GM12892 (cell line): Measurements from ENCODE around the gene MRPL33.

Source experiments
- POLR2A ChIP-seq: IDR thresholded peaks from 2 replicates; pipeline ENCODE4 v1.6.1; 2011; ENCODE audit warnings: low read depth, low read length, control low read depth
- TAF1 ChIP-seq: IDR thresholded peaks from 2 replicates; pipeline ENCODE4 v1.6.1; 2011; ENCODE audit warnings: low read depth, mild to moderate bottlenecking, control low read depth, low read length, borderline replicate concordance

DNA sequence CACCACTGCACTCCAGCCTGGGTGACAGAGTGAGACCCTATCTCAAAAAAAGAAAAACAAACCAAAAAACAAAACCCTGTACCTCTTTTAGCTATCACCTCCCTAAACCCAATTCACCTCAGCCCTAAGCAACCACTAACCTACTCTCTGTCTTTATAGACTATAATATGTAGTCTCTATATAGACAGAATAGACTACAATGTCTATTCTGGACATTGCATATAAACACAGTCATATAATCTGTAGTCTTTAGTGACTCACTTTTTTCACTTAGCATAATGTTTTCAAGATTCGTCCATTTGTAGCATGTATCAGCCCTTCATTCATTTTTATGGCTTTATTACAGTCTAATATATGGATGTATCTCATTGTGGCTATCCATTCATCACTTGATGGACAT lies 37.2 kb upstream of the MRPL33 start:
- TF ChIP-seq POLR2A, result no peak
- TF ChIP-seq TAF1, result no peak
